Mesenchymal stem cell (in vitro differentiated cells and primary cell): ENCODE results near the gene DCAKD.
A peak's percentile ranks its signal among the peaks of the same experiment; 100 is the strongest.

Experiments used
- DNase-seq: peaks from one replicate; pipeline ENCODE4 v3.0.0-alpha.2; 2013
- H2AFZ ChIP-seq: one replicate; pipeline ENCODE4 v1.6.1; 2013; ENCODE audit warnings: low read depth, mild to moderate bottlenecking, control low read depth, inconsistent platforms, low read length, moderate library complexity
- H2AK5ac ChIP-seq: 2 replicates; pipeline ENCODE4 v1.6.1; 2013; ENCODE audit warnings: low read length, moderate library complexity, mild to moderate bottlenecking, inconsistent platforms; ENCODE audit not compliant: severe bottlenecking
- H2BK120ac ChIP-seq: one replicate; pipeline ENCODE4 v1.6.1; 2013; ENCODE audit warnings: low read depth, mild to moderate bottlenecking, inconsistent platforms, low read length, moderate library complexity
- H2BK12ac ChIP-seq, 2 experiments: one replicate each; pipeline ENCODE4 v1.6.1; 2013; ENCODE audit warnings: inconsistent platforms in 2 of 2, low read length in 2 of 2, mild to moderate bottlenecking in 2 of 2, moderate library complexity in 2 of 2, control low read depth in 1 of 2
- H2BK15ac ChIP-seq: one replicate; pipeline ENCODE4 v1.6.1; 2013; ENCODE audit warnings: mild to moderate bottlenecking, low read depth, inconsistent platforms; ENCODE audit not compliant: poor library complexity, severe bottlenecking
- H2BK5ac ChIP-seq: 2 replicates; pipeline ENCODE4 v1.6.1; 2013; ENCODE audit warnings: low read depth, mild to moderate bottlenecking, low read length, control low read depth, inconsistent platforms; ENCODE audit not compliant: poor library complexity, severe bottlenecking
- H3K14ac ChIP-seq, 2 experiments: one replicate each; pipeline ENCODE4 v1.6.1; 2013; ENCODE audit warnings: inconsistent platforms in 2 of 2, low read length in 2 of 2, control low read depth in 1 of 2, mild to moderate bottlenecking in 1 of 2, moderate library complexity in 1 of 2
- H3K18ac ChIP-seq, 2 experiments: one replicate each; pipeline ENCODE4 v1.6.1; 2013; ENCODE audit warnings: inconsistent platforms in 2 of 2, low read length in 2 of 2, control low read depth in 1 of 2, low read depth in 1 of 2, mild to moderate bottlenecking in 1 of 2
- H3K23ac ChIP-seq, 2 experiments: one replicate each; pipeline ENCODE4 v1.6.1; 2013; ENCODE audit warnings: inconsistent platforms in 2 of 2, low read length in 2 of 2, mild to moderate bottlenecking in 2 of 2, moderate library complexity in 2 of 2, control low read depth in 1 of 2
- H3K27ac ChIP-seq: 2 replicates; pipeline ENCODE4 v1.5.1; 2013; ENCODE audit warnings: mild to moderate bottlenecking, moderate library complexity, low read length, control low read depth, inconsistent platforms; ENCODE audit not compliant: poor library complexity, severe bottlenecking
- H3K27me3 ChIP-seq, 2 experiments: 2 replicates each; pipeline versions ENCODE4 v1.6.1 to v1.7.0; 2013; ENCODE audit warnings: low read length in 2 of 2, mild to moderate bottlenecking in 2 of 2, moderate library complexity in 2 of 2, control low read depth in 1 of 2, inconsistent platforms in 1 of 2; ENCODE audit not compliant: control insufficient read depth in 1 of 2, insufficient read depth in 1 of 2
- H3K36me3 ChIP-seq, 2 experiments: 2 replicates each; pipeline versions ENCODE4 v1.6.1 to v1.7.0; 2013; ENCODE audit warnings: low read length in 2 of 2, control low read depth in 1 of 2, inconsistent platforms in 1 of 2, low read depth in 1 of 2, mild to moderate bottlenecking in 1 of 2; ENCODE audit not compliant: insufficient read depth in 2 of 2, control insufficient read depth in 1 of 2
- H3K4ac ChIP-seq, 2 experiments: one replicate each; pipeline ENCODE4 v1.6.1; 2013; ENCODE audit warnings: inconsistent platforms in 2 of 2, low read length in 2 of 2, mild to moderate bottlenecking in 2 of 2, moderate library complexity in 2 of 2, control low read depth in 1 of 2, low read depth in 1 of 2
- H3K4me1 ChIP-seq: 2 replicates; pipeline ENCODE4 v1.6.1; 2013; ENCODE audit warnings: low read depth, low read length, control low read depth; ENCODE audit not compliant: control insufficient read depth, insufficient read depth
- H3K4me2 ChIP-seq: 2 replicates; pipeline ENCODE4 v1.6.1; 2013; ENCODE audit warnings: low read length, mild to moderate bottlenecking, inconsistent platforms; ENCODE audit not compliant: poor library complexity, severe bottlenecking
- H3K4me3 ChIP-seq, 2 experiments: 2 replicates each; pipeline versions ENCODE4 v1.5.1 to v1.7.0; 2013; ENCODE audit warnings: low read length in 2 of 2, mild to moderate bottlenecking in 2 of 2, control low read depth in 1 of 2, low read depth in 1 of 2; ENCODE audit not compliant: insufficient read depth in 1 of 2
- H3K79me1 ChIP-seq: replicated peaks from 2 replicates; pipeline ENCODE4 v1.6.1; 2013; ENCODE audit warnings: mild to moderate bottlenecking, control low read depth, low read length, inconsistent platforms; ENCODE audit not compliant: poor library complexity, severe bottlenecking
- H3K9ac ChIP-seq: 2 replicates; pipeline ENCODE4 v1.7.0; 2013; ENCODE audit warnings: mild to moderate bottlenecking, low read length, moderate library complexity
- H3K9me3 ChIP-seq: 2 replicates; pipeline ENCODE4 v1.7.0; 2013; ENCODE audit warnings: mild to moderate bottlenecking, low read length; ENCODE audit not compliant: control insufficient read depth
- H4K8ac ChIP-seq: one replicate; pipeline ENCODE4 v1.6.1; 2013; ENCODE audit warnings: inconsistent platforms, mild to moderate bottlenecking, low read length, moderate library complexity
- H4K91ac ChIP-seq: one replicate; pipeline ENCODE4 v1.6.1; 2013; ENCODE audit warnings: mild to moderate bottlenecking, low read length, inconsistent platforms
- WGBS: methylation state at CpG from one replicate; pipeline ENCODE4 v1.1.7; 2013; ENCODE audit warnings: mixed read lengths; 5-methylcytosine and 5-hydroxymethylcytosine counted together

DCAKD gene

DNA sequence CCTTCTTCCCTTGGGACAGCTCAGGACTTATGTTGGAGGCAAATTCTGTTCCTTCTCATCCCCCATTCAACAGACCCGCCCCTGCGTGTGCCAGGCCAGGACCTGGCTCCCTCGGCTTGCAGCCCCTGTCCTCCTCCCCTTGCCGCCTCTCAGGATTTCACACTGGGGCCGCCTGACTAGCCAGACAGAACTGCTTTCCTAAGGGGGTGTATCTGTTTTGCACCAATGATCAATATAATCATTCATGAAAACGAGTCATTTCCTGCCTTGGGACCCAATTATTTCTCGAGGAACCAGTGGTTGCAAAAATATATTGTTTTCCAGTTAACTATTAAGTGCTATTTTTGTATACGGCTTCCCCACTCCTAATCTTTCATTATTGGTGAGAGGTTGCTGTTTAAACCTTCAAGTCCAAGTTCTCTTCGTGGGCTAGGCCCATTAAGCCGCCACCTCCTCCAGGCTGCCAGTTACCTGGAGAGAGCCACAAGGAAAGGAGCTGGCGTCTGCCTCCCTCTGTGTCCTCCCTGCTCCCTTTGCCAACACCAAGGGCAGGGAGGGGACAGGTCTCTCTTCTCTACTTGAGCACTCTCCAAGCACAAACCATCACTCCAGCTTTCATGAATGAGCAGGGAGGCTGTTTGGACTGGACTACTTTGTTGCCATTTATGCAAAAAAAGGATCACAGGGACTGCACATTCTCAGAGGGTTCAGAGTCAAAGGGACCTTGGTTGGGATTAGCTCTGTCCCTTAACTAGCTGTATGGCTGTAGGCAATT, 8.9 kb downstream of the DCAKD start:
- H3K27ac ChIP-seq = peak overlapping the region; percentile 6
- no peak overlapping the region for H4K8ac ChIP-seq
- WGBS = 83% methylated on average over 9 of the region's 11 CpGs
- no peak overlapping the region for H2AK5ac ChIP-seq
- H3K79me1 ChIP-seq = peaks cover 38% of the 10 kb centered on the region
- no peak overlapping the region for H3K9ac ChIP-seq
- no peak overlapping the region for H2BK12ac ChIP-seq
- H3K4me3 ChIP-seq = no peak overlapping the region
- H2AFZ ChIP-seq = no peak overlapping the region
- H3K4me2 ChIP-seq = no peak overlapping the region
- peaks cover 39% of the 10 kb centered on the region for H3K4me1 ChIP-seq
- H4K91ac ChIP-seq = peak overlapping the region; percentile 70
- no peak overlapping the region for H2BK120ac ChIP-seq
- H3K14ac ChIP-seq = no peak overlapping the region
- H3K4ac ChIP-seq = no peak overlapping the region
- H2BK5ac ChIP-seq = no peak overlapping the region
- no peaks in the 10 kb centered on the region for H3K9me3 ChIP-seq
- no peak overlapping the region for H2BK15ac ChIP-seq
- DNase-seq = no peak
- H3K18ac ChIP-seq = no peak overlapping the region
- no peaks in the 10 kb centered on the region for H3K27me3 ChIP-seq
- peaks cover 5 to 10% of the 10 kb centered on the region in 2 experiments for H3K36me3 ChIP-seq
- no peak overlapping the region for H3K23ac ChIP-seq

DNA sequence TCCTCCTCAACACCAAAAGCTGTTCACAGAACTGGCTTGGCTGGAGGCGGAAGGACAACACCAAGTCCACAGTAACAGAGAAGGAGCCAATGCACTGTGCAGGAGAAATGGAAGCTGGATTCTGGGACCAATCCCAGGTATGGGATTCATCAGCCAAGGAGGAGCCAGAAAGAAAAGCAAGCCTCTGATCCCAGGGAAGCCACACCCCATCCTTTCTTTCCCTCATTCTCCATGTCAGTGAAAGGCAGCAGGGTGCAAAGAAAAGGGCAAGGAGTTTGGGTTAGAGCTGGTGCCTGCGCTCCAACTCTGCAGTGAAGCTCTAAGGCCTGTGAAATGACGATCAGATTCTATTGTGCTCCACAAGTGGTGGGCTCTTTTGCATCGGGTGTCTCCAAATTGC, 11.0 kb downstream of the DCAKD start:
- Histone ChIP-seq H4K8ac (no peak overlapping the region), H2AFZ (no peak overlapping the region), H3K4me3 (no peak overlapping the region), H3K79me1 (peaks cover 42% of the 10 kb centered on the region), H3K4me1 (peaks cover 34% of the 10 kb centered on the region), H3K9ac (no peak overlapping the region), H3K4me2 (no peak overlapping the region), H2BK120ac (no peak overlapping the region), H2BK5ac (no peak overlapping the region), H3K4ac (no peak overlapping the region), H3K18ac (no peak overlapping the region), H2BK15ac (no peak overlapping the region), H3K9me3 (no peaks in the 10 kb centered on the region), H4K91ac (peak overlapping the region; percentile 72), H3K36me3 (peaks cover 10 to 13% of the 10 kb centered on the region in 2 experiments), H3K27ac (no peak overlapping the region), H3K23ac (no peak overlapping the region), H3K14ac (no peak overlapping the region), H2AK5ac (peak overlapping the region; percentile 42), H3K27me3 (no peaks in the 10 kb centered on the region), H2BK12ac (no peak overlapping the region)
- no peak for DNase-seq
- 91% methylated on average over 4 of the region's 4 CpGs for WGBS

DNA sequence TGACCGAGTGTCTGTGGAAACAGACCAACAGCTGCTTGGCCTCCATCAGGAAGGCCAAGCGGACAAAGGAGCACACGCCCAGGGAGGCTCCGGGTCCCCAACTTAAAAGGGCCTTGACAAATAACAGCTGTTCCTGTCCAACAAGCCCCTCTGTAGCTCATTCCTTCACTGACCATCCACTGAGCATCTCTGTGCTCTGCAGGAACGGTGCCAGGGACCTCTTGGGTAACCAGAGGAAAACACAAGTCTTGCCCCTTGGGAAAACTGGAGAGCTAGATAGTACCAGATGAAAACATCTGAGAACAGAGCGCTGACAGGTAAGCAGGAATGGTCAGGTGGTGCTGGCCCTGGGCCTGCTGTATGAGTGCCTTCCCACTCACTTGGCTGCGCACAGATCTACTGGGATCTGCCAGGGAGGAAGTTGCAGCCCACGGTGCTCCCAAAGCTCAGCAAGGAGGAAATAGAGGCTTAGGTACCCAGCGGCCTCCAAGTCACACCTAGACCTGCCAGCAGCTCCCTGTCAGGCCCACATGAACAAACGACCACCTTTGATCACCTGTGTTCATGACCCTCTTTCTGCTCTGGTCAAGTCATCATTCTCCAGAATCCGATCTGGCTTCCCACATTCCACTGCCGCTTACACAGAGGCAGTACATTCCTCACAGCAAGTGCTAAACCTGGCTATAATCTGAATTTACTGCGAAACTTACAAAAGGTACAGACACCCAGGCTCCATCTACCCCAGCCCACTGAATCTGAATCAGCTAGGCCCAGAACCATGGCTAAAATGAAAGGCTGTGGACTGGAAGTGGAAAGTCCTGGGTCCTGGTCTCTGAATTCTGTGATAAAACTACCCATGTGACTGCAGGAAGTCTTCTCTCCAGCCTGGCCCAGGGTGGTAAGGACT, 12.5 kb downstream of the DCAKD start:
- DNase-seq = no peak
- 94% methylated on average over 12 of the region's 13 CpGs for WGBS

DNA sequence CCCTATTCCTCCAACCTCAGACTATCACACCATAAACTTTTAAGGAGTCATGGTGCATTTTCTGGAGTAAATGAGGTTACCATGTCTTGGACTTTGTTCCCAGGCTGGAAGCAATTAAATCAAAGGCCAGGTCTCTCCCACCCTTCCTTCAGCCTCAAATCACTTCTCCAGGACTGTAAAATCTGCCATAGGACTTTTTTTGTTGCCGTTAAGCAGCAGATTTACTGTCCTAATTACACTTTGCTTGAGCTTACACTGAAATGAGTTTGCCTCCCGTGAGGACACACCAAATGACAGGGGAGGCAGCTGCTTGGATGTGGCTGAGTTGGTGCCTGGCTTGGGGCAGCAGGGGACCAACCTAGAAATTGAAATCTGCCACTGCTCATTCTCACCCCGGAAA, 14.7 kb downstream of the DCAKD start:
- H2BK12ac ChIP-seq = no peak overlapping the region
- no peaks in the 10 kb centered on the region for H3K27me3 ChIP-seq
- no peak overlapping the region for H2AK5ac ChIP-seq
- no peak overlapping the region for H2BK15ac ChIP-seq
- DNase-seq = no peak
- H3K36me3 ChIP-seq = peaks cover 36 to 43% of the 10 kb centered on the region in 2 experiments
- no peak overlapping the region for H3K4me3 ChIP-seq
- H4K8ac ChIP-seq = peak overlapping the region; percentile 85
- H3K23ac ChIP-seq = no peak overlapping the region
- WGBS = 39% methylated on average over 3 of the region's 3 CpGs
- no peak overlapping the region for H3K14ac ChIP-seq
- H3K79me1 ChIP-seq = peaks cover 32% of the 10 kb centered on the region
- H3K9me3 ChIP-seq = no peaks in the 10 kb centered on the region
- H3K4me2 ChIP-seq = no peak overlapping the region
- peaks cover 20% of the 10 kb centered on the region for H3K4me1 ChIP-seq
- H3K18ac ChIP-seq = no peak overlapping the region
- no peak overlapping the region for H3K4ac ChIP-seq
- no peak overlapping the region for H3K27ac ChIP-seq
- H3K9ac ChIP-seq = no peak overlapping the region
- H4K91ac ChIP-seq = no peak overlapping the region
- no peak overlapping the region for H2BK5ac ChIP-seq
- no peak overlapping the region for H2BK120ac ChIP-seq
- H2AFZ ChIP-seq = no peak overlapping the region

More for the DNA sequence above, 12.5 kb downstream of the DCAKD start:
- Histone ChIP-seq H2BK15ac (no peak overlapping the region), H3K27ac (peak overlapping the region; percentile 7), H3K4me2 (no peak overlapping the region), H2BK12ac (no peak overlapping the region), H2BK5ac (no peak overlapping the region), H3K27me3 (no peaks in the 10 kb centered on the region), H3K4me3 (no peak overlapping the region), H3K79me1 (peaks cover 37% of the 10 kb centered on the region), H2BK120ac (no peak overlapping the region), H3K9me3 (no peaks in the 10 kb centered on the region), H2AK5ac (no peak overlapping the region), H4K91ac (no peak overlapping the region), H4K8ac (no peak overlapping the region), H3K9ac (no peak overlapping the region), H3K4ac (no peak overlapping the region), H3K36me3 (peaks cover 22% of the 10 kb centered on the region in 2 experiments), H2AFZ (no peak overlapping the region), H3K18ac (no peak overlapping the region), H3K14ac (no peak overlapping the region), H3K23ac (no peak overlapping the region), H3K4me1 (peaks cover 31% of the 10 kb centered on the region)
